GM12891 (cell line): ENCODE data around the gene OTOF.

Source experiments
- PAX5 ChIP-seq: IDR thresholded peaks from 2 replicates; pipeline ENCODE4 v1.6.1; 2011; ENCODE audit warnings: low read length, moderate library complexity, mild to moderate bottlenecking; ENCODE audit not compliant: insufficient read depth, severe bottlenecking
- POLR2A ChIP-seq: IDR thresholded peaks from 2 replicates; pipeline ENCODE4 v1.6.1; 2011; ENCODE audit warnings: low read depth, low read length, control low read depth
- SPI1 ChIP-seq: IDR thresholded peaks from 2 replicates; pipeline ENCODE4 v1.6.1; 2011; ENCODE audit warnings: low read depth, low read length, control low read depth

GRCh38 chr2:26495705-26496297 lies 17.9 kb upstream of the OTOF start:
- TF ChIP-seq POLR2A = no peak
- TF ChIP-seq PAX5 = no peak
- no peak for TF ChIP-seq SPI1
